Kidney epithelial cell (primary cell): ENCODE data around the gene RPL10. TPM values are rescaled to one million over a fixed set of nuclear protein-coding genes. Genes with fewer than 3 reads are reported as not detected.
A peak's percentile ranks its signal among the peaks of the same experiment; 100 is the strongest.
"Not testable (repeated sequence)": the region's sequence is repeated elsewhere in the genome, so short reads cannot be mapped to it uniquely, and the experiment has no call there.

Experiments used
- DNase-seq: peaks from one replicate; pipeline ENCODE4 v3.0.0-alpha.2; 2010; ENCODE audit warnings: low read depth
- H3K27me3 ChIP-seq: 2 replicates; pipeline ENCODE4 v1.6.0; 2011; ENCODE audit warnings: low read length; ENCODE audit not compliant: control insufficient read depth, insufficient read depth
- H3K36me3 ChIP-seq: 2 replicates; pipeline ENCODE4 v1.5.1; 2011; ENCODE audit warnings: low read length; ENCODE audit not compliant: control insufficient read depth, insufficient read depth
- H3K4me3 ChIP-seq: 2 replicates; pipeline ENCODE4 v1.5.1; 2011; ENCODE audit warnings: low read depth, mild to moderate bottlenecking, control low read depth, low read length
- CTCF ChIP-seq: IDR thresholded peaks from 2 replicates; pipeline ENCODE4 v1.5.1; 2011; ENCODE audit warnings: mild to moderate bottlenecking, moderate library complexity, low read length, control low read depth, inconsistent platforms; ENCODE audit not compliant: insufficient read depth, poor library complexity, severe bottlenecking
- total RNA-seq: library from RNA; depleted of rRNA; stranded (reverse); fragments of >200 nt; gene quantifications from 2 replicates; pipeline ENCODE4 v1.2.3, GENCODE V29; 2015

RPL10 gene
- total RNA-seq, 1 donor from 2014 or later: 8,307 TPM

GRCh38 chrX:154382483-154383069, 15.6 kb upstream of the RPL10 start:
- Histone ChIP-seq H3K36me3 (no peaks in the 10 kb centered on the region), H3K4me3 (no peak overlapping the region), H3K27me3 (no peaks in the 10 kb centered on the region)
- DNase-seq: no peak
- no peak for TF ChIP-seq CTCF

- DNase-seq: no peak
- no peaks in the 10 kb centered on the region for H3K36me3 ChIP-seq
- H3K27me3 ChIP-seq: no peaks in the 10 kb centered on the region
- H3K4me3 ChIP-seq: no peak overlapping the region
- TF ChIP-seq CTCF: no peak
Measured at GRCh38 chrX:154383359-154384283, 14.6 kb upstream of the RPL10 start.

- no peak for DNase-seq
- H3K4me3 ChIP-seq: no peak overlapping the region
- no peaks in the 10 kb centered on the region for H3K27me3 ChIP-seq
- peak; percentile 54 for TF ChIP-seq CTCF
- no peaks in the 10 kb centered on the region for H3K36me3 ChIP-seq
Measured at GRCh38 chrX:154384284-154384892, 13.8 kb upstream of the RPL10 start.

GRCh38 chrX:154388094-154388493, 10.1 kb upstream of the RPL10 start:
- DNase-seq, H3K36me3 ChIP-seq, H3K27me3 ChIP-seq, H3K4me3 ChIP-seq: not testable (repeated sequence)

GRCh38 chrX:154388649-154389048, 9.5 kb upstream of the RPL10 start:
- H3K27me3 ChIP-seq, DNase-seq, H3K4me3 ChIP-seq, H3K36me3 ChIP-seq: not testable (repeated sequence)

GRCh38 chrX:154389812-154390747, 8.1 kb upstream of the RPL10 start:
- not testable (repeated sequence) for DNase-seq, H3K36me3 ChIP-seq, H3K27me3 ChIP-seq
- peak overlapping the region; percentile 18 for H3K4me3 ChIP-seq

- DNase-seq, H3K36me3 ChIP-seq, H3K27me3 ChIP-seq: not testable (repeated sequence)
- H3K4me3 ChIP-seq: peak overlapping the region; percentile 47
Measured at GRCh38 chrX:154396363-154396762, 1.8 kb upstream of the RPL10 start.
